Activated T-helper 17 cell treated with anti-CD3 and anti-CD28 coated beads, Interleukin-2, amount 50 U/mL, for 72 hours (primary cell): ENCODE data around the gene MICAL3. TPM values are rescaled to one million over a fixed set of nuclear protein-coding genes. Genes with fewer than 3 reads are reported as not detected.

Experiments used
- ATAC-seq: fragments of 150-1000 bp; cut with Tn5 transposase; replicated peaks from 2 replicates; pipeline ENCODE4 v1.10.0; 2021; ENCODE audit warnings: mild to moderate bottlenecking, moderate library complexity
- H3K27ac Mint-ChIP-seq: one replicate; pipeline ENCODE4 v1.8.0; 2022; ENCODE audit warnings: mixed read lengths
- H3K27me3 Mint-ChIP-seq: one replicate; pipeline ENCODE4 v1.8.0; 2022; ENCODE audit warnings: mixed read lengths
- H3K36me3 Mint-ChIP-seq: one replicate; pipeline ENCODE4 v1.8.0; 2022; ENCODE audit warnings: low read depth, mild to moderate bottlenecking, mixed read lengths
- H3K4me1 Mint-ChIP-seq: one replicate; pipeline ENCODE4 v1.8.0; 2022; ENCODE audit warnings: mixed read lengths
- H3K4me3 Mint-ChIP-seq: one replicate; pipeline ENCODE4 v1.8.0; 2022; ENCODE audit warnings: mild to moderate bottlenecking, mixed read lengths
- H3K9me3 Mint-ChIP-seq: one replicate; pipeline ENCODE4 v1.8.0; 2022; ENCODE audit warnings: mixed read lengths
- total RNA-seq, 2 donors: library from RNA; stranded (reverse); gene quantifications; one replicate each; pipeline ENCODE4 v1.2.3, GENCODE V29; 2022

Gene MICAL3
- total RNA-seq, 2 donors from 2014 or later, result 28.7 to 38.5 TPM

DNA sequence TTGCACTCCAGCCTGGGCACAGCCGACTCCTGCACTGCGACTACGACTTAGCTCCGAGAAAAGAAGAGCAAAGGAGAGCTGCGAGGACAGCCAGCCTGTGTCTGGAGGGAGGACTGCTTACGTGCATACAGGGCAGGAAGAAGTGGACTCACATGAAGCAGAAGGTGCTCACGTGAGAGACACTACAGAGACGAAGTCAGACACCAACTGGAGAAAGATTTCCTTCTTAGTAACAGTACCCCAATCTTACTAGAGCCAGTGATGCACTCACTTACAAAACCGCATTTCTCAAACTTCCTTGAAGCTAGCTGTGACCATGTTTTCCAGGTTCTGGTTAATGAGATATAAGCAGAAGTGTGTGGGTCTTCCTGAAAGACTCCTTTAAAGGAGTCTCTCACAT lies 67.7 kb downstream of the MICAL3 start:
- Mint-ChIP-seq H3K4me3 (no peak overlapping the region), H3K36me3 (no peaks in the 10 kb centered on the region), H3K27me3 (no peaks in the 10 kb centered on the region), H3K9me3 (no peaks in the 10 kb centered on the region), H3K27ac (no peak overlapping the region), H3K4me1 (peaks cover 10% of the 10 kb centered on the region)
- no peak for ATAC-seq

DNA sequence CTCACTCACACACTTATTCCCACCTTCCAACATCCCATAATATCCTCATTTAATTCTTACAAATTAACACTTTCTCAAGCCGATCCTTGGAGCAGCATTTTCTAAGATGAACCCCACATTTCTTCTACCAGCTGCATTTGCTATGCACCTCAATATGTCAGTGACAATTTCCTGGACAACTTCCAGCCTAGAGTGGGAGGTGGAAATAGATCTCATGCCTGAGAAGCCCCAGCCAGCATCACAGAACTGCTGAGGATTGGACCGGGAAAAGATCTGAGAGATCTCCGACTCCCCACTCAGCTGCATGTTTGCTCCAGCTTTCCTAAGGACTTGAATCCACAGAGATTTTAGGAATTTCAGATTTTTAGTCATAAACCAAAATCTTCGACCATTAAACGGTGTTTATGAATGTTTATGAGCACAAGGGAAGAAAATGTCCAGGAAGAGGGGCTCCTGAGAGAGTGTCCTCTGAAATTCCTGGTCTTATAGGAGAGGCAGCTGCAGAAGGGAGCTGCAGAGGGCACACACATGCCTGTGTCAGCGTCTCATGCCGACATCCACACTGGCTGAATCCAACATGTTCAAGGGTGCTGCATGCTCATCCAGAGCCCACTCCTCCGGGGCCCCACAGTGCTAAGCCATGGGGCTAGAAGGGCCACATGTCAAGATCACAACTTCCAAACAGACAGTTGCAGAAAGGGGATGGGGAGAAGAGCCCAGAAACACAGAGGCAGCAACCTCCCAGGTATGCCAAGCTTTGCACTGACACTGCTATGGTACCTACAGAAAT lies 68.6 kb downstream of the MICAL3 start:
- Mint-ChIP-seq H3K4me3 (no peak overlapping the region), H3K4me1 (peaks cover 10% of the 10 kb centered on the region), H3K9me3 (no peaks in the 10 kb centered on the region), H3K27ac (no peak overlapping the region), H3K27me3 (no peaks in the 10 kb centered on the region), H3K36me3 (no peaks in the 10 kb centered on the region)
- ATAC-seq, result no peak

DNA sequence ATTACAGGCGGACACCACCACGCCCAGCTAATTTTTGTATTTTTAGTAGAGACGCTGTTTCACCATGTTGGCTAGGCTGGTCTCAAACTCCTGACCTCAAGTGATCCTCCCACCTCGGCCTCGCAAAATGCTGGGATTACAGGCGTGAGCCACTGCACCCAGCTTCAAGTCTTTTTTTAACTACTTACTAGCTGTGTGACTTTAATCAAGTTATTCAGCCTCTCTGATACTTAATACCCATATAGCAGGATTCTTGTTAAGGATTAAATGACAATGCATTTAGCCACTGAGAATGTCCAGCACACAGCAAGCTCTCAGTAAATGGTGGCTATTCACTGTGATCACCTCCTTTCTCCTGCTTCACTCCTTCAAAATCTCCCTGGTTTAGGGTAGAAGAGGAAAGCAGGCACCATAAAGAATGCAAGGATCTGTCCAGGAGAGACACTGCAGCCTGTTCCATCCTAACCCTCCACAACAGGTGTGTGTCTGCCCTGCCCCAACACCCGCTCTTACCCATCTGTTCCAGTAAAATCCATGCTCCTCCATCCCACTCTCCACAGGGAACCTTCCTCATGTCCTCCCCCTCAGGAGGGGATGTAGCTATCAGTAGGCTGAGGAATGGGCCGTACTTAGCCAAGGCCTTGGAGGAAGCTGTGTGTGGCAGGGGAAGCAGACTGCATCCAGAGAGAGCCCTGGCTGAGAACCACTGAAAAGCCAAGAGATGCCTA lies 69.3 kb downstream of the MICAL3 start:
- H3K27ac Mint-ChIP-seq, result no peak overlapping the region
- H3K36me3 Mint-ChIP-seq, result no peaks in the 10 kb centered on the region
- peaks cover 7% of the 10 kb centered on the region for H3K4me1 Mint-ChIP-seq
- ATAC-seq, result no peak
- H3K4me3 Mint-ChIP-seq, result no peak overlapping the region
- H3K27me3 Mint-ChIP-seq, result no peaks in the 10 kb centered on the region
- H3K9me3 Mint-ChIP-seq, result no peaks in the 10 kb centered on the region

DNA sequence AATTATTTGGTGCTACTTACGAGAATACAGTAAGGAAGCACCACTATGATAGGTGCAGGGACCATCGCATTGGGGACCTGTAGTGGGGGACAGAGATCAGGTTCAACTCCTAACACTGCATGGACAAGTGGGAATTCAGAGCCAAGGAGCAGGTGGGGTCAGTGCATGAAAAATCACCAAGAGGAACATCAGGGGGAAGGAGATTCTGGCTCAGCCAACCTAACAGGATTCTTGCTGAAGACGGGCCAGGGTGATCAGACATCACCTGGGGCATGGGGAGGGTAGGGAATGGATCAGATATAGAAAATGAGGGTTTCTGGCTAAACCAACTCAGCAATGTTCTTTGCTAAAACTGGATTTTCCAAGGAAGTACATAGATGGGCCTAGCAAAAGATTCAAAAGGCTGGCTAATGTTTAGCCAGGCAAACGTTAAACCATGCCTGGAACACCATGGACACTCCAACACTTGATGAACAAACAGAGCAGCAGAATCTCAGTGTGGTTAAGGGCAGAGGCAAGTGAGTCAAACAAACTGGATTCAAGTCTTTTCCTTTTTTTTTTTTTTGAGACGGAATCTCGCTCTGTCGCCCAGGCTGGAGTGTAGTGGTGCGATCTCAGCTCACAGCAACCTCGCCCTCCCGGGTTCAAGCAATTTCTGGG lies 70.0 kb downstream of the MICAL3 start:
- Mint-ChIP-seq H3K27me3 (no peaks in the 10 kb centered on the region), H3K9me3 (no peaks in the 10 kb centered on the region), H3K4me3 (no peak overlapping the region), H3K27ac (no peak overlapping the region), H3K4me1 (peaks cover 9% of the 10 kb centered on the region), H3K36me3 (no peaks in the 10 kb centered on the region)
- ATAC-seq, result no peak

DNA sequence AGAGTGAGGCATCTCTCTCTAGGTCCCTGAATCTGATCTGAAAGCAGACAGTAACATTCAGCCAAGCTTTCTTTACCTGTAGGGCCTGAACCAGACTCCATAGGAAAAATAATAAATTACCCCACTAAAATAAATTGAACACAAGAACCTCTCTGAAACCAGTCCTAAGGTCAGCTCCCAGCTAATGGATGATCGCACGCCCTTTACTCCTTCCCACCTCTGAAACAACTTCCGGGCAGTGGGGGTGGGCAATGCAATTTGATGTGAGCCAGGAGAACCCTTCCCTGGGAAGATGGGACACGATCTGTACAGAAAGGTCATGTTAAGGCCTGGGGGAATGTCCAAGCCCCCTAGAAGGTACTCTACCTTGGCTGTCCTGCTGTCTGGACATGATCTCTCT lies 71.2 kb downstream of the MICAL3 start:
- Mint-ChIP-seq H3K36me3 (no peaks in the 10 kb centered on the region), H3K27me3 (no peaks in the 10 kb centered on the region), H3K4me1 (peaks cover 9% of the 10 kb centered on the region), H3K4me3 (no peak overlapping the region), H3K27ac (no peak overlapping the region), H3K9me3 (no peaks in the 10 kb centered on the region)
- no peak for ATAC-seq

DNA sequence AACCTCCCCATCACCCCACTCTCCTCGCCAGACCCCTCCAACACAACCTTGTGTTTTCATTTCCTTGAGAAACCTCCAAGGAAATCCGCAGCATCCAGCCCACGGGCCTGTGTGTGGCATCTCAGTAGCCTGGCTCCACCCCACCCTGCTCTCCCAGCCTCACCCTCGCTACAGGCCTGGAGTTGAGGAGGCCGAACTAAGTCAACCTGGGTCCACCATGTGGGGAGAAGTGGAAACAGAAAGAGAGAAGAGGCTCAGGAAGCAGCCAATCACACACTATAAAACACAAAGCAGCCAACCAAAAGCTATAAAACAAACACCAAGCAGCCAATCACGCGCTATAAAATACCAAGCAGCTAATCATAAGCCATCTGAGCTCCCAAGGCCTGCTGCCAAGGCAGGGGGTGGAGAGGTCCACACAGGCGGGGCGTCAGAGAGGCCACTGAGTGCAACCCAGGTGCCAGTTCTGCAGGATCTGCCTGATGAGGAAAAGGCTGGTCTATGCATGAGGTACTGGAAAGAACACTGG lies 72.0 kb downstream of the MICAL3 start:
- Mint-ChIP-seq H3K9me3 (no peaks in the 10 kb centered on the region), H3K4me3 (no peak overlapping the region), H3K27me3 (no peaks in the 10 kb centered on the region), H3K27ac (no peak overlapping the region), H3K4me1 (peaks cover 9% of the 10 kb centered on the region), H3K36me3 (no peaks in the 10 kb centered on the region)
- ATAC-seq, result no peak

DNA sequence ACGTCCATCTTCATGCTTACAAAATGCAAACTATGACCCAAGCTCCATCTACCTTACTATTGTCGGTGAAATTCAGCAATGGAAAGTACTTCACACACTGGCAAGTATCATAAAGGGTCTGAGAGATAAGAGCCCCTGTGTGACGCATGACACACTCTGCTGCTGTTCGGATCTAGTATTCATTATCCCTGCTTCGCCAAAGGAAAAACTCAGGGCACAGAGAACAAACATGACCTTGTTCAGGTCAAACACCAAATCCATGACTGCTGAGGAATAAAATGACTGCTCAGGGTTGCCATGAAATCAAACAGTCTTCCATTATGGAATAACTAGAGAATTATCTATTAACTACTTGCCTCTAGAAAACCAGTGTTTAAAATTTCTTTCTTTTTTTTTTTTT lies 73.0 kb downstream of the MICAL3 start:
- Mint-ChIP-seq H3K4me1 (peaks cover 9% of the 10 kb centered on the region), H3K36me3 (no peaks in the 10 kb centered on the region), H3K27me3 (no peaks in the 10 kb centered on the region), H3K9me3 (no peaks in the 10 kb centered on the region), H3K4me3 (no peak overlapping the region), H3K27ac (peak overlapping the region; percentile 59)
- ATAC-seq, result no peak

DNA sequence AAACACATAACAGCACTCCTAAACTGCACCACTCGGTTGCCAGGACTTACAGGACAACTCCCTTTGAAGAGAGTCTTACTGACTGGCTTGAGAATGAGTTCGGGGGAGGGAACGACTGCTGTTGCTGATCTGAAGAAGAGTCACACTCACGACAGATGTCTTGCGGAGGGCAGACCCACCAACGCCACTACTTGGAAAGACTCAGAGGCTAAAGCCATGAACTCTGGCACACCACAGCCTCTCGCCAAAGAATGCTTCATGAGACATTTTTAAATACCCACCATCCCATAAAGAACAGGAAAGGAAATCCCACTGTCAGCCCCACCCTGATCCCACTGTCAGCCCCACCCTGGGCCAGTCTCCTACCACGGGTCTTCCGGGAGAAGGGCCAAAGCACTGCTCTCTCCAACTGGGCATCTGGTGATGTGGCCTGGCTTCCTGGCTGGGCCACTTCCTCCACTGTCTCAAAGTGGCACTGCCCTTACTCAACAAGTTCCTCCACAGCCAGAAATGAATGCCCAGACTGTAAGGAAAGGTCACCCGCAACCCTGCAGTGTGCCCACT lies 73.6 kb downstream of the MICAL3 start:
- Mint-ChIP-seq H3K9me3 (no peaks in the 10 kb centered on the region), H3K27me3 (no peaks in the 10 kb centered on the region), H3K4me3 (no peak overlapping the region), H3K4me1 (peaks cover 9% of the 10 kb centered on the region), H3K27ac (peak overlapping the region; percentile 59), H3K36me3 (no peaks in the 10 kb centered on the region)
- ATAC-seq, result no peak

DNA sequence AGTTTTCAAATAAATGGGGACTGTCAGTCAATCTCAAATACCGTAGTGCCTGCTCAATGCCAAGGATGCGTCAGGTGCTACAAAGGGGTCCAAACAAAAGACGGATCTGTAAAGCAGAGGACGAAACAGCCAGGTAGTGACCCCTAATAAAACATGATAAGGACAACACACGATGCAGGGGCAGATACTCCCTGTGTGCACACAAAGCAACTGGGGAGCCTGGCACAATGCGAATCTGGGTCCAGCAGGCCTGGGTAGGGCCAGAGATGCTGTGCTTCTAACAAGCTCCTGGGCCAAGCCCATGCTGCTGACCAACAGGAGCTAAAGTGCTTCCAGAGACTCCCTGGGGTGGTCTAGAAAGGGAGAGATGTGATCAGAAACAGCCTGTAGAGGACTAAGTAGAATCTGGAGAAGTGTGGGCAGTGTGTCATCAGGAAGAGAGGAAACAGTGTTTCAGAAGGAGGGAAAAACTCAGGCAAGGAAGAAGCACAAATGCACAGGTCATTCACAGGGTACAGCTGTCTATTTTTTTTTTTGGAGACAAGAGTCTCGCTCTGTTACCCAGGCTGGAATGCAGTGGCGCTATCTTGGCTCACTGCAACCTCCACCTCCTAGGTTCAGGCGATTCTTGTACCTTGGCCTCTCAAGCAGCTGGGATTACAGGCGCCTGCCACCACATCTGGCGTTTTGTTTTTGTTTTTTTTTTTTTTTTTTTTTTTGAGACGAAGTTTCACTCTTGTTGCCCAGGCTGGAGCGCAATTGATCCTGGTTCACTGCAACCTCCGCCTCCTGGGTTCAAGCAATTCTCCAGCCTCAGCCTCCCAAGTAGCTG lies 74.5 kb downstream of the MICAL3 start:
- Mint-ChIP-seq H3K36me3 (no peaks in the 10 kb centered on the region), H3K4me3 (no peak overlapping the region), H3K9me3 (no peaks in the 10 kb centered on the region), H3K4me1 (peaks cover 9% of the 10 kb centered on the region), H3K27ac (no peak overlapping the region), H3K27me3 (no peaks in the 10 kb centered on the region)
- no peak for ATAC-seq

DNA sequence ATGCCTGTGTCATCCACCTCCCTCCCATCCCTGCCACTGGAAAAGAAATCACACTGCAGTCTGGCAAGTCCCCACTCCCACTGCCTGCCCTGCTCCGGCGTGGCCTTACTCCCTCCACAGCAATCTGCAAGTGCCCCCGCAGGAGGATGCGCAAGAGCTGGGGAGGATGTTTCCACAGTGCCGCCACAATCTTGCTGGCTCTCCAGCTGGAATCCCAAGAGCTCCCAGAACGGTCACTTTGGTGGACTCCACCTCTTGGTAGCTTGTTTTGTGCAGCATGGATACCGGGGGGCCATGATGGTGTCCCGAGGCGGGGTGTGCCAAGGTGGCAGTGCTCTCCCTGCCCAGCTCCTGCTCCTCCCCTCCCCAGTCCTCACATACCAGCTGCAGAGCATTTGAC lies 76.3 kb downstream of the MICAL3 start:
- no peak overlapping the region for H3K4me3 Mint-ChIP-seq
- H3K27me3 Mint-ChIP-seq, result no peaks in the 10 kb centered on the region
- H3K36me3 Mint-ChIP-seq, result no peaks in the 10 kb centered on the region
- no peaks in the 10 kb centered on the region for H3K9me3 Mint-ChIP-seq
- H3K4me1 Mint-ChIP-seq, result peaks cover 4% of the 10 kb centered on the region
- H3K27ac Mint-ChIP-seq, result no peak overlapping the region
- no peak for ATAC-seq

DNA sequence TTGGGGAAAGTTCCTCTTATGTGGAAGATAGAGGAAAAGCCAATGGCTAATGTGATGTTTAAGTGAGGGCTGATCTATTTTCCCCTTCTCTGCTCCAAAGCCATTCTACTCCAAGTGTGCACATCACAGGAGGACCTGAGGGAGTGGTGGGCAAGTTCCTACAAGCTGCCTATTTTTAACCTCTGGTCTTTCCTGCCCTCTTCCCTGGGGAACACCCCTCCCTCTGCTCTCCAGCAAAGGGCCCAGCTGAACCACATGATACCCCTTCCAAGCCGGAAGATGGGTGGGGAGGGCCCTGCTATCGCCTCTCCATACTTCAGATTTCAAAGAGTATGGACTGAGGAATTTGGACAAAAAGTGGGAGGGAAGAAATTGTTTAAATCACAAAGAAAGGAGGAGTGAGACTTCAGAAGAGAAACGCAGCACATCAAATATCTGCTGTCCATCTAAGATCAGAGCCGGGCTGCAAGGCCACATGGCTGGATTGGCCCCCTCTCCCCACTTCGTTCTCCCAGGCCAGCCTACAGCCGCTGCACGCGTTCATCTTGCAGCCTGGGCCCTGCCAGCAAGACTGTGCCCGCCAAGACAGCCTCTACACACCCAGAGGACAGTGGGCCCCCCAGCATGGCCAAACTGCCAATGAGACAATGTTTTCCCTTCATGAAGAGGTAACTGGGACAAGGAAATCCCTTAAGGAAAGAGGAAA lies 77.5 kb downstream of the MICAL3 start:
- ATAC-seq, result no peak
- H3K9me3 Mint-ChIP-seq, result no peaks in the 10 kb centered on the region
- no peak overlapping the region for H3K4me3 Mint-ChIP-seq
- peaks cover 7% of the 10 kb centered on the region for H3K4me1 Mint-ChIP-seq
- H3K36me3 Mint-ChIP-seq, result no peaks in the 10 kb centered on the region
- no peak overlapping the region for H3K27ac Mint-ChIP-seq
- no peaks in the 10 kb centered on the region for H3K27me3 Mint-ChIP-seq

DNA sequence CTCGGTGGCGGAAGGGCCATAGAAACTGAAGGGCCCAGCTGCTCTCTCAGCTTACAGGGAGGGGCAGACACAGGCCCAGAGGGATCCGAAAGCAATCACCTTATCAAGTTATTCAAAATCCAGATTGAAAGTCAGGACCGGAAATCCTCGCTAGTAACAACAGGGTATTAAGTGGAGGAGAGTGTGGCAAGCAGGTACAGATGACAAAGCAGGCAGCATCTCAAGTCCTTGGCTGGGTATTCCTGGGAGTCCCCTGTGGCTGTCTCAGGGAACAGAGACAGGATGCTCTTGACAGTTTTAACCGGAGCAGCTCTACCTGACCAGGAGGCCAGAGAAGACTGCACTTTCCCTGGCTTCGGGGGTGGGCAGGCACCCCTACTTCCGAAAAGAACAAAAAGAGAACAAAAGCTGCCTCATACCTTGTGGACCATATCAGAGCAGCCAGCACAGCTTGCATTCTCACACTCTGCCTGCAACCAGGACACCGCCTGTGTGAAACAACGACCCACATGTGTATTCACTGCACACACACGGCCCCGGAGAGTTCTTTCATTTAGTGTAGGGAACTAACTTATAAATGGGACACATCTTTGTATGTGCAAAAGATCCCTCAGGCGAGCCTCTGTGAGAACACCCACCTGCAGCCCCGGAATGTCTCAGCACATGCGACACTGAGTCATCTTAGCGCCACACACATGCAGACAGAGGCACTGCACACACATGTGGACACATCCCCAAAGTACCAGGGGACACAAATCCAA lies 78.3 kb downstream of the MICAL3 start:
- H3K4me3 Mint-ChIP-seq, result no peak overlapping the region
- H3K27ac Mint-ChIP-seq, result no peak overlapping the region
- no peaks in the 10 kb centered on the region for H3K27me3 Mint-ChIP-seq
- H3K36me3 Mint-ChIP-seq, result no peaks in the 10 kb centered on the region
- H3K9me3 Mint-ChIP-seq, result no peaks in the 10 kb centered on the region
- ATAC-seq, result no peak
- H3K4me1 Mint-ChIP-seq, result peaks cover 10% of the 10 kb centered on the region
